Upper lobe of left lung (tissue), 6 donors: Measurements from ENCODE around the gene TCF25. TPM values are rescaled to one million over a fixed set of nuclear protein-coding genes. Genes with fewer than 3 reads are reported as not detected.

Experiments
- ATAC-seq, 2 donors: fragments of 200-7000 bp; cut with Tn5 transposase; one replicate each; pipeline ENCODE4 v1.9.1; 2022; ENCODE audit warnings: mild to moderate bottlenecking in 2 of 2, moderate library complexity in 2 of 2; ENCODE audit not compliant: low FRiP score in 2 of 2
- DNase-seq, 2 donors: peaks; one replicate each; pipeline ENCODE4 v3.0.0-alpha.2; 2019 to 2020
- H3K27ac ChIP-seq, 4 donors: fragments of 200-600 bp; sonication (generic); one replicate each; pipeline ENCODE4 v1.5.1; 2016 to 2019
- H3K27me3 ChIP-seq, 4 donors: fragments of 200-600 bp; sonication (generic); one replicate each; pipeline ENCODE4 v1.5.1; 2017 to 2019
- H3K36me3 ChIP-seq, 4 donors: fragments of 200-600 bp; sonication (generic); one replicate each; pipeline ENCODE4 v1.5.1; 2016 to 2019
- H3K4me1 ChIP-seq, 4 donors: fragments of 200-600 bp; sonication (generic); one replicate each; pipeline ENCODE4 v1.5.1; 2018 to 2019
- H3K4me3 ChIP-seq, 4 donors: fragments of 200-600 bp; sonication (generic); one replicate each; pipeline ENCODE4 v1.5.1; 2017 to 2019; ENCODE audit warnings: mild to moderate bottlenecking in 2 of 4, moderate library complexity in 1 of 4
- H3K9me3 ChIP-seq, 4 donors: fragments of 200-600 bp; sonication (generic); one replicate each; pipeline ENCODE4 v1.5.1; 2018 to 2019
- CTCF ChIP-seq, 6 experiments: fragments of 450-650 bp in 4 of 6; fragments of 200-600 bp in 2 of 6; sonication (generic) in 2 of 6; IDR thresholded peaks; one replicate each; pipeline ENCODE4 v1.5.1; 2016 to 2019; ENCODE audit warnings: antibody characterized with exemption in 6 of 6
- EP300 ChIP-seq, 4 donors: sonication (generic); formaldehyde crosslinking; IDR thresholded peaks; one replicate each; pipeline ENCODE4 v1.5.1; 2017; ENCODE audit warnings: antibody characterized with exemption in 4 of 4, control low read depth in 2 of 4
- POLR2A ChIP-seq, 4 donors: fragments of 450-650 bp; IDR thresholded peaks; one replicate each; pipeline ENCODE4 v1.5.1; 2016 to 2017; ENCODE audit warnings: antibody characterized with exemption in 4 of 4, mild to moderate bottlenecking in 2 of 4
- POLR2AphosphoS5 ChIP-seq, 2 donors: sonication (generic); formaldehyde crosslinking; IDR thresholded peaks; one replicate each; pipeline ENCODE4 v1.5.1; 2017; ENCODE audit warnings: antibody characterized with exemption in 2 of 2
- WGBS, 2 donors: methylation state at CpG; one replicate each; pipeline ENCODE4 v1.1.5; 2017 to 2018; 5-methylcytosine and 5-hydroxymethylcytosine counted together
- total RNA-seq, 6 donors: library from RNA; depleted of rRNA in 4 of 6; stranded (reverse); fragments of >200 nt in 4 of 6; gene quantifications; one replicate each; pipeline versions ENCODE4 v1.1.0 to v1.2.1, GENCODE V29; 2016 to 2021
- donor health status: DM: no; HTN: no; CAD: no; lungs with moderate emphysema.
- donor health status: DM: no; HTN: yes; CAD: no; lungs with severe emphysema.

The TCF25 gene
- total RNA-seq, 6 donors from 2014 or later = 132 to 1,060 (median 211) TPM

GRCh38 chr16:89951509-89951908, 78.1 kb downstream of the TCF25 start:
- WGBS, 2 donors = 90 to 97% methylated on average over 5 of the region's 5 CpGs
- no peak overlapping the region for H3K27ac ChIP-seq
- H3K4me3 ChIP-seq = no peak overlapping the region
- ATAC-seq = no peak
- H3K9me3 ChIP-seq = no peaks in the 10 kb centered on the region
- no peak for DNase-seq
- H3K4me1 ChIP-seq = peaks cover 9 to 27% (median 17%) of the 10 kb centered on the region in 4 donors
- H3K36me3 ChIP-seq = peaks cover 0 to 10% (median 4%) of the 10 kb centered on the region in 4 donors
- H3K27me3 ChIP-seq = no peaks in the 10 kb centered on the region
- TF ChIP-seq POLR2A (IDR thresholded peaks at IDR 0.05) (no peak), CTCF (IDR thresholded peaks at IDR 0.05) (no peak), EP300 (IDR thresholded peaks at IDR 0.05) (no peak), POLR2AphosphoS5 (IDR thresholded peaks at IDR 0.05) (no peak)

GRCh38 chr16:89952049-89952448, 78.7 kb downstream of the TCF25 start:
- 96 to 100% methylated on average over 12 of the region's 12 CpGs for WGBS, 2 donors
- DNase-seq = no peak
- H3K4me1 ChIP-seq = peaks cover 9 to 31% (median 19%) of the 10 kb centered on the region in 4 donors
- no peak for ATAC-seq
- H3K36me3 ChIP-seq = peaks cover 0 to 15% (median 8%) of the 10 kb centered on the region in 4 donors
- no peaks in the 10 kb centered on the region for H3K27me3 ChIP-seq
- no peak overlapping the region for H3K27ac ChIP-seq
- no peak overlapping the region for H3K4me3 ChIP-seq
- no peak for TF ChIP-seq POLR2AphosphoS5 (IDR thresholded peaks at IDR 0.05)
- no peak for TF ChIP-seq POLR2A (IDR thresholded peaks at IDR 0.05)
- no peak for TF ChIP-seq EP300 (IDR thresholded peaks at IDR 0.05)
- no peak for TF ChIP-seq CTCF (IDR thresholded peaks at IDR 0.05)
- no peaks in the 10 kb centered on the region for H3K9me3 ChIP-seq

GRCh38 chr16:89952551-89952950, 79.2 kb downstream of the TCF25 start:
- Histone ChIP-seq H3K4me1 (peaks cover 9 to 27% (median 17%) of the 10 kb centered on the region in 4 donors), H3K27ac (no peak overlapping the region), H3K9me3 (no peaks in the 10 kb centered on the region), H3K4me3 (no peak overlapping the region), H3K27me3 (no peaks in the 10 kb centered on the region), H3K36me3 (peaks cover 0 to 20% (median 13%) of the 10 kb centered on the region in 4 donors)
- no peak for ATAC-seq
- WGBS, 2 donors = 93 to 94% methylated on average over 5 to 6 of the region's 6 CpGs
- no peak for DNase-seq
- no peak for TF ChIP-seq EP300 (IDR thresholded peaks at IDR 0.05)
- no peak for TF ChIP-seq CTCF (IDR thresholded peaks at IDR 0.05)
- no peak for TF ChIP-seq POLR2AphosphoS5 (IDR thresholded peaks at IDR 0.05)
- TF ChIP-seq POLR2A (IDR thresholded peaks at IDR 0.05) = no peak

- DNase-seq = no peak
- Histone ChIP-seq H3K27ac (no peak overlapping the region), H3K36me3 (peaks cover 0 to 33% (median 20%) of the 10 kb centered on the region in 4 donors), H3K4me3 (no peak overlapping the region), H3K9me3 (no peaks in the 10 kb centered on the region), H3K4me1 (peaks cover 9 to 18% (median 11%) of the 10 kb centered on the region in 4 donors), H3K27me3 (no peaks in the 10 kb centered on the region)
- TF ChIP-seq CTCF (IDR thresholded peaks at IDR 0.05) (no peak), POLR2AphosphoS5 (IDR thresholded peaks at IDR 0.05) (no peak), POLR2A (IDR thresholded peaks at IDR 0.05) (no peak), EP300 (IDR thresholded peaks at IDR 0.05) (no peak)
- WGBS, 2 donors = 90 to 91% methylated on average over 6 to 11 of the region's 11 CpGs
- ATAC-seq = no peak
Observed at GRCh38 chr16:89953671-89954406, 80.4 kb downstream of the TCF25 start.
